GM19193 (cell line): Measurements from ENCODE around the gene ST6GALNAC4.

Source experiments
- POLR2A ChIP-seq: IDR thresholded peaks from 4 replicates; pipeline ENCODE4 v1.6.1; 2011; ENCODE audit not compliant: insufficient read depth, insufficient read length; ENCODE audit errors: extremely low read depth

Gene ST6GALNAC4

GRCh38 chr9:127953768-127954505, 37.1 kb upstream of the ST6GALNAC4 start:
- TF ChIP-seq POLR2A, result no peak

- no peak for TF ChIP-seq POLR2A
Measured at GRCh38 chr9:127953154-127953553, 36.3 kb upstream of the ST6GALNAC4 start.

- no peak for TF ChIP-seq POLR2A
Measured at GRCh38 chr9:127950513-127951289, 33.9 kb upstream of the ST6GALNAC4 start.

GRCh38 chr9:127949827-127950512, 33.1 kb upstream of the ST6GALNAC4 start:
- no peak for TF ChIP-seq POLR2A

- no peak for TF ChIP-seq POLR2A
Measured at GRCh38 chr9:127947841-127948710, 31.2 kb upstream of the ST6GALNAC4 start.

GRCh38 chr9:127946728-127947127, 29.9 kb upstream of the ST6GALNAC4 start:
- no peak for TF ChIP-seq POLR2A

GRCh38 chr9:127945942-127946341, 29.1 kb upstream of the ST6GALNAC4 start:
- no peak for TF ChIP-seq POLR2A

GRCh38 chr9:127945338-127945737, 28.5 kb upstream of the ST6GALNAC4 start:
- no peak for TF ChIP-seq POLR2A

- no peak for TF ChIP-seq POLR2A
Measured at GRCh38 chr9:127944586-127945218, 27.9 kb upstream of the ST6GALNAC4 start.

- TF ChIP-seq POLR2A, result no peak
Measured at GRCh38 chr9:127943731-127944144, 26.9 kb upstream of the ST6GALNAC4 start.

GRCh38 chr9:127943011-127943662, 26.3 kb upstream of the ST6GALNAC4 start:
- no peak for TF ChIP-seq POLR2A

- TF ChIP-seq POLR2A, result no peak
Measured at GRCh38 chr9:127942216-127943010, 25.6 kb upstream of the ST6GALNAC4 start.

- no peak for TF ChIP-seq POLR2A
Measured at GRCh38 chr9:127941961-127942215, 25.0 kb upstream of the ST6GALNAC4 start.
